Skeletal muscle satellite cell (primary cell): ENCODE measurements around the gene TMEM59L.
"Not testable (repeated sequence)": the region's sequence is repeated elsewhere in the genome, so short reads cannot be mapped to it uniquely, and the experiment has no call there.

Source experiments
- H3K27me3 ChIP-seq: 2 replicates; pipeline ENCODE4 v1.7.0; 2013; ENCODE audit warnings: low read length; ENCODE audit not compliant: control insufficient read depth, insufficient read depth
- H3K36me3 ChIP-seq: 2 replicates; pipeline ENCODE4 v1.7.0; 2013; ENCODE audit warnings: mild to moderate bottlenecking, control low read depth, low read length; ENCODE audit not compliant: insufficient read depth
- H3K4me1 ChIP-seq: 2 replicates; pipeline ENCODE4 v1.7.0; 2013; ENCODE audit warnings: low read length; ENCODE audit not compliant: control insufficient read depth, insufficient read depth
- H3K4me2 ChIP-seq: 2 replicates; pipeline ENCODE4 v1.7.0; 2013; ENCODE audit warnings: mild to moderate bottlenecking, low read length
- H3K4me3 ChIP-seq: 2 replicates; pipeline ENCODE4 v1.7.0; 2013; ENCODE audit warnings: low read length
- H3K9ac ChIP-seq: 2 replicates; pipeline ENCODE4 v1.7.0; 2013; ENCODE audit warnings: mild to moderate bottlenecking, low read depth, low read length, moderate library complexity
- H3K9me3 ChIP-seq: replicated peaks from 2 replicates; pipeline ENCODE4 v1.7.0; 2013; ENCODE audit warnings: mild to moderate bottlenecking, control low read depth, low read length

Gene TMEM59L

DNA sequence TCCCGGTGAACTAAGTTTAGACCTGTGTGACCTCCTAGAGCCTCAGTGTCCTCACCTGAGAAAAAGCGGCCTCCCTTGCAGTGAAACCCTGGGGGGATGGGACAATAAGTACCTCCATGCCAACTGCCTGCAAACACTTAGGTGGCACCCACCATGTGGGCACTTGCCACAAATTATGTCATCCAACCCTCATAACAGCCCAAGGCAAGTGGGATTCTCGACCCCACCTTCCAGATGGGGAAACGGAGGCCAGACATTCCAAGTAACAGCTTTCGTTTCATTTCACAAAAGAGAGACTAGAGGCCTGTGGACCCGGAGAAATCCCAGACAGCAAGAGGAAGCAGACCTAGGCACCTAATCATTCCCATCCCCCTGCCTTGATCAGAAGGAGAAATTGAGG lies 17.2 kb upstream of the TMEM59L start:
- H3K27me3 ChIP-seq = no peaks in the 10 kb centered on the region
- no peak overlapping the region for H3K4me3 ChIP-seq
- no peaks in the 10 kb centered on the region for H3K9me3 ChIP-seq
- no peak overlapping the region for H3K9ac ChIP-seq
- no peaks in the 10 kb centered on the region for H3K36me3 ChIP-seq
- H3K4me1 ChIP-seq = peaks cover 6% of the 10 kb centered on the region
- no peak overlapping the region for H3K4me2 ChIP-seq

DNA sequence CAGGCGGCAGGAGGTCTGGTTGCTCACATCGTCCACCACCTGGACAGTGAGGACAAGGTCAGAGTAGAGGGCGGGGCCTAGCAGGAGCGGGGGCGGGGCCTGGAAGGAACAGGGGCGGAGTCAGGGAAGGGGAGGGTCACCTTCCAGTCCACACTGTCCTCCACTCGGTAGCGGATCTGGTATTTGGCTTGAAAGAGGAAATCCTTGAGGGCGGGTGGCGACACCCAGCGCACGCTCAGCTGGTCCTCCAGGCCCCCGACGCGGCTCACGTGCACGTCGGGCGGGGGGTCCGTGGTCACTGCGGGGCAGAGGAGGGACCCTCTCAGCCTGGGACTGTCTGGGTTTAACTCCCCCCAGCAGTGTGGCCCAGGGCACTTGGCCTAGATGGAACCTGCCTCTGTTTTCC lies 15.9 kb upstream of the TMEM59L start:
- H3K4me3 ChIP-seq = no peak overlapping the region
- H3K27me3 ChIP-seq = no peaks in the 10 kb centered on the region
- no peak overlapping the region for H3K9ac ChIP-seq
- H3K4me1 ChIP-seq = peaks cover 6% of the 10 kb centered on the region
- no peak overlapping the region for H3K4me2 ChIP-seq
- no peaks in the 10 kb centered on the region for H3K9me3 ChIP-seq
- H3K36me3 ChIP-seq = no peaks in the 10 kb centered on the region

DNA sequence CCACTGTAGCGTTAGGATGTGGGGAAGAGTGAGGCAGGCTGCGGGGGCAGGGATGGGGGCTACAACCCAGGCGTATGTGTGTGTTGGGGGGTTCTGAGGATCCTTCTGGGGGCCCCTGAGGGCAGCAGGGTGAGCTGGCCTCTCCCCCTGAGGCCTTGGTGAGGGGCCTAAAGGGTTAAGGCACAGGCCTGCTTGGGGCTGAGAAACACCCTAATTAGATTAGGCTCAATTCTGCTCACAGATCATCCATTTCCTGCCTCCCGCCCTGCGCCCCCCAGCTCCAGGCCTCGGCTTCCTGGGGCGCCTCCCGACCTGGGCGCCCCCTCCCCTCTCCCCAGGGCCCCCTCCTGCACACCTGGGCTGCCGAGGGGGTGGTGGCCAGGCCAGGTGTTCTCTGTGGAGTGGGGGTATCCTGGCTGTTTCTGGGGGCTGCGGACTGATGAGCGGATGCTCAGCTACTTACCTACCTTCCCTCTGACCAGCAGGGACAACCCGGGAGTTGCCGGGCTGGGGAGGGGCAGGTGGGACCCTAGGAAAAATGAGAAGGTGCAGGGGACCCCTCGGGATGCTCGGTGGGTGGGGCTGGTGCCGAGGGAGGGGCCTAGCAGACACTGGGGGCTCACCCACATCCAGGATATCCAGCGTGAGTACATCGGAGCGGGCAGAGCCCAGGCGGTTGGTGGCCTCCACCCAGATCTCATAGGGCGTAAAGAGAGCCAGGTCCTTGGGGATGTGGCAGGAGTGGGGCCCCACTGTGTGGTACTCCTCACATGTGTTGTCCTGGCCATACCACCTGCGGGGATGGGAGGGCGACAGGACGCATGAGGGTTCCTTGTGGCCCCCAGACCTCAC lies 14.6 kb upstream of the TMEM59L start:
- H3K27me3 ChIP-seq = no peaks in the 10 kb centered on the region
- H3K4me2 ChIP-seq = no peak overlapping the region
- peaks cover 10% of the 10 kb centered on the region for H3K4me1 ChIP-seq
- no peak overlapping the region for H3K9ac ChIP-seq
- H3K4me3 ChIP-seq = no peak overlapping the region
- no peaks in the 10 kb centered on the region for H3K36me3 ChIP-seq
- no peaks in the 10 kb centered on the region for H3K9me3 ChIP-seq

DNA sequence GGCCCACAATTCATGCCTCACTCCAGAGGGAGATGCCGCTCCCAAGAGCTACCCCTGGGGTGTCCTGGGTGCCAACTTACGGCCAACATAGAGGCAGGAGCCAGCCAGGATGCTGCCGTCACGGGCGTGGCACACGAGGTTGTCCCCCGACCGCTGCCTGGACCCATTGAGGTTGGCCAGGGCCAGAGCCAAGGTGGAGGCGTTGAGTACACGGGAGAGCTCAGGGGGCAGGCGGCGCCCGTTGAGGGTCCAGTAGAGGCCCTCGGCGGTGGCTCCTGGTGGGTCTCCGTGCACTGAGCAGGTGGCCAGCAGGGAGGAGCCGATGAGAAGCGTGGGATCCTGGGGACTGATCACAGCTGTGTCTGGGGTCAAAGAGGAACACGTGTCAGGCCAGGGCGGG lies 13.2 kb upstream of the TMEM59L start:
- Histone ChIP-seq H3K4me3 (no peak overlapping the region), H3K9ac (no peak overlapping the region), H3K36me3 (no peaks in the 10 kb centered on the region), H3K4me1 (peaks cover 21% of the 10 kb centered on the region), H3K4me2 (no peak overlapping the region), H3K9me3 (no peaks in the 10 kb centered on the region), H3K27me3 (no peaks in the 10 kb centered on the region)

DNA sequence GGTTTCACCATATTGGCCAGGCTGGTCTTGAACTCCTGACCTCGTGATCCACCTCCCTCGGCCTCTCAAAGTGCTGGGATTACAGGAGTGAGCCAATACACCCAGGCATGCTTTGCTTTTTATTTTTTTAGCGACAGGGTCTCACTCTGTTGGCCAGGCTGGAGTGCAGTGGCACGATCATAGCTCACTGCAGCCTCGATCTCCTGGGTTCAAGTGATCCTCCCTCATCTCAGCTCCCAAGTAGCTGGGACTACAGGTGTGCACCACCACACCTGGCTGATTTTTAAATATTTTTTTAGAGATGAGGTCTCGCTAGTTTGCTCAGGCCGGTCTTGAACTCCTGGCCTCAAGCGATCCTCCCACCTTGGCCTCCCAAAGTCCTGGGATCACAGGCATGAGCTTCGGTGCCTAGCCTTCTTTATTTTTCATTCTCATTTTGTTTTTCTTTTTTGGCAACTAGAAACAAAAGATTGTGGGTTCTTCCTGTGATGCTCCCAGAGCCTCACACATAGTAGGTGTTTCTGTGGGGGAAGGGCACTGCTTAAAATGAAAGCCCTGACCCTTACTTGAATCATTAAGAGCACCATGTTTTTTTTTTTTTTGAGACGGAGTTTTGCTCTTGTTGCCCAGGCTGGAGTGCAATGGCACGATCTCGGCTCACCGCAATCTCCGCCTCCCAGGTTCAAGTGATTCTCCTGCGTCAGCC lies 11.8 kb upstream of the TMEM59L start:
- H3K4me2 ChIP-seq, H3K36me3 ChIP-seq, H3K9ac ChIP-seq, H3K9me3 ChIP-seq, H3K4me3 ChIP-seq, H3K27me3 ChIP-seq: not testable (repeated sequence)
- H3K4me1 ChIP-seq = peaks cover 18% of the 10 kb centered on the region

DNA sequence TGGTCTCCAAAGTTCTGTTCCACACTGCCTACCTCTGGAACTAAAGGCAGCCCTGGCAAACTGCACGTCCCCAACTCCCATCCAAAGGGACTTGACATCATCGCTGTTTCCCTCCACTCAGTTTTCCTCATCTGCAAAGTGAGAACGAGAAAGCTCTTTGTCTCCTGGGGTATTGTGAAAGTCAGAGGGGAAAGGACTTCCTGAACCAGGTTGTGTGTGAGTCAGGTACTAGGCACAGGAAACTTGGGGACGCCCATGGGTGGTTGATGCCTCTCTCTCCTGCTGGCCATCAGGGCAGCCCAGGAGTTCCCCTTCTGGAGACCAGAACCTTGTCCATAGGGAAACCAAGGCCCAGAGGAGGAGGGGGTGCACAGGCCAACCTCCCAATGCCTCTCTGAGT lies 10.8 kb upstream of the TMEM59L start:
- Histone ChIP-seq H3K4me1 (peaks cover 18% of the 10 kb centered on the region), H3K27me3 (no peaks in the 10 kb centered on the region), H3K9me3 (no peaks in the 10 kb centered on the region), H3K9ac (no peak overlapping the region), H3K4me3 (no peak overlapping the region), H3K4me2 (no peak overlapping the region), H3K36me3 (no peaks in the 10 kb centered on the region)

DNA sequence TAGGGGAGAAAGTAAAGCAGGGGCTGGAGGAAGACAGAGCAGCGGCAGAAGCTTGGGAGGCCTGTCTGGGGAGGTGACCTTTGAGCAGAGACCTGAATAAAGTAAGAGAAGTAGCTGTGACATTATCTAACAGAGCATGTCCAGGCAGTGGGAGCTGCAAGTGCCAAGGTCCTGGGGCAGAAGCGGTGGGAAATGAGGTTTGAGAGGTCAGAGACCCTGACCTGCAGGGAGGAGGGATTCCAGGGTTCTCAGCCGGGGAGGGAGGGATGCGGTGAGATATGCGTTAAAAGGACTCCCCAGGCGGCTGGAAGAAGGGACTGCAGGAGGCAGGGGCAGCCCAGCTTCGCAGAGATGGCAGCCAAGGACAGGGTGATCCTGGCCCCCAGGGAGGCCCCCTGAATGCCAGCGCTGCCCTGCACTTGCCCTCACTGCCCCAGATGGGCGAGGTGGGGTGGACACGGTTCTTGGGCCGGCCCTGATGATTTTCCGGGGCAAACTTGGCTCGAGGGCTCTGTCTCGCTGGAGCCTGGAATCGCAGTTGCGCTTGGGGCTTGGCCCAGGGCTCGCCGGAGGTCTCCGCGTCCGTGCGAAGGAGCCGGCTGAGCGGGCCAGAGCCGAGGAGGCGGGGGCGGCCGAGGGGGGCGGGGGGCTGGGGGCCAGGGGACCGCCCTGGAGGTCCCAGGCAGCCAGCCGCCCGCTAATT lies 9.3 kb upstream of the TMEM59L start:
- peak overlapping the region; percentile 58 for H3K4me3 ChIP-seq

DNA sequence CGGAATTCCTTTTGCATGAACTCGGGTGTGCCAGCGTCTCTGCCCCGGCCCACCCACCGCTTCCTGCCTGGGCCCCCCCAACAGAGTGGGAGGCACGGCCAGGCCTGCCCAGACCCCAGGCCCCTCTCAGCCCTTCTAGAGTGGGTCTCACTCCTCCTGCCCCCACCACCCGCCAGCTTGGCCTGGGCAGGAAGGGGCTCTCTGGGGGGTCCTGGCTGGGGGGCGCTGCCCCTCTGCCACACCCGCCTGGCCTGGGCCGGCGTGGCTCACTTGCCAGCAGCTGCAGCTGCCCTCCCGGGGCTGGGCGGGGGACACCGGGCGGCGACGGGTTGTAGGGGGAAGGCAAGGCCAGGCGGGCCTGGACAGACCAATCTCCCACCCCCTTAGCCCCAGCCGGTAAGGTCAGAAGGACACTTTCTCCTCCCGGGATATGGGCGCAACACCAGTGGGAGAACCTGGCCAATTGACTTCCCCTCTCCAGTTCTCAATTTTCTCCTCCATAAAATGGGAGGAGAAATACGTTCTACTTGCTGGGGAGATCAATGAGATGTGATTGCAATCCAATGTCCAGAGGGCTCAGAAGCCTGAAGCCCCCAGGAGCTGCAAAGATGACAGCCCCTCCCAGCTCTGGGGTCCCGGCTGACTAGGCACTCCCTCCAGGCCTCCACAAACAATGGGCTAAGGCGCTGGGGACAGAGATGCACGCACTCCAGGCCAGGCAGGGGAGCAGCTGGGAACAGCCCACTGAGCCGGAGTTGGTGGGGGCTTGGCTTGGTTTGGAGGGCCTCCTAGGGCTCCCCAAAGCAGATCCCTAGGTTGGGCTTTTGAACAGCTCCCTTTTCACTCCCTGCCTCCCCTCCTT lies 8.5 kb upstream of the TMEM59L start:
- Histone ChIP-seq H3K4me3 (peak overlapping the region; percentile 72), H3K4me1 (peaks cover 23% of the 10 kb centered on the region), H3K27me3 (peaks cover 20% of the 10 kb centered on the region), H3K36me3 (no peaks in the 10 kb centered on the region), H3K9ac (peak overlapping the region; percentile 64), H3K4me2 (peak overlapping the region; percentile 84), H3K9me3 (no peaks in the 10 kb centered on the region)

More for the DNA sequence above, 9.3 kb upstream of the TMEM59L start:
- peak overlapping the region; percentile 41 for H3K9ac ChIP-seq
- H3K36me3 ChIP-seq = no peaks in the 10 kb centered on the region
- no peaks in the 10 kb centered on the region for H3K9me3 ChIP-seq
- H3K4me2 ChIP-seq = peak overlapping the region; percentile 84
- peaks cover 13% of the 10 kb centered on the region for H3K27me3 ChIP-seq
- peaks cover 23% of the 10 kb centered on the region for H3K4me1 ChIP-seq

DNA sequence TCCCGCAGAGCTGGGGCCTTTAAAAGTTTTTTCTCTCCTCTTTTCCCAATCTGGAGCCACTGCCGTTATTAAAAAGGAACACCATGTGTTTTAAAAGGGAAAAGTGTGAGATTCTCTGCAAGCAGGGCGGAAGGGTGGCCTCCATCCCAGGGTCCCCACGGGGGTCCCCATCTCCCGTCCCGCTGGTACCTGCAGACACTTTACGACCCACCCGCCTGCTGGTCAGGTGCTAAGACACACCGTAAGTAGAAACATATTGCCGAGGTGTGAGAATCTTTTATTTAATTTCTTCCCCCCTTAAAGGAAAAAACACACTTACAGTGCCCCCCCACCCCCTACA lies 7.9 kb upstream of the TMEM59L start:
- peak overlapping the region; percentile 72 for H3K4me3 ChIP-seq
- H3K36me3 ChIP-seq = no peaks in the 10 kb centered on the region
- H3K27me3 ChIP-seq = peaks cover 26% of the 10 kb centered on the region
- peak overlapping the region; percentile 84 for H3K4me2 ChIP-seq
- no peak overlapping the region for H3K9ac ChIP-seq
- peaks cover 23% of the 10 kb centered on the region for H3K4me1 ChIP-seq
- H3K9me3 ChIP-seq = no peaks in the 10 kb centered on the region

DNA sequence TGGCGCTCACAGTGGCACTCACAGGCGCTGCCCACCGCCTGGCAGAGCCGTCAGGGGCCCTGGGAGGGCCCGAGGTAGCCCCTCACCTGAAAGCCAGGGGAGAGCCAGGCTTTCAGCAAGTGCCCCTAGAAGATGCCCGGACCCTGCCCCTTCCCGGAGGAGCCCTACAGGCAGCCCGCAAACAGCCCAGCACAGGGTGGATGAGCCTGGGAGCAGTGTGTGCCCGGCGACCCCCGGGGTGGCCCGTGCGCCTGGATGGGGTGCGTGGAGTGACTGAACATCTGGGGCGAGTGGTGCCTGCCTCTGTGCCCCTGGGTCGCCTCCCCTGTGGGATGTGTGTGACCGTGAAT lies 7.5 kb upstream of the TMEM59L start:
- Histone ChIP-seq H3K9ac (peak overlapping the region; percentile 59), H3K4me2 (peak overlapping the region; percentile 84), H3K4me1 (peaks cover 23% of the 10 kb centered on the region), H3K4me3 (peak overlapping the region; percentile 72), H3K36me3 (no peaks in the 10 kb centered on the region), H3K27me3 (peaks cover 29% of the 10 kb centered on the region), H3K9me3 (no peaks in the 10 kb centered on the region)
